B cell (primary cell): Measurements from ENCODE around the gene C19orf33.

ENCODE experiments used
- CTCF ChIP-seq: fragments of 200-600 bp; IDR thresholded peaks from one replicate; pipeline ENCODE4 v1.8.0; 2022; ENCODE audit warnings: antibody characterized with exemption, mild to moderate bottlenecking
- EZH2 ChIP-seq: IDR thresholded peaks from 2 replicates; pipeline ENCODE4 v1.6.1; 2012; ENCODE audit warnings: borderline replicate concordance, low read depth, mild to moderate bottlenecking, moderate library complexity, low read length; ENCODE audit not compliant: insufficient read depth, poor library complexity, severe bottlenecking

- TF ChIP-seq CTCF (no peak), EZH2 (no peak)
Observed at GRCh38 chr19:38264486-38265212, 39.4 kb upstream of the C19orf33 start, which contains the start of gene SPINT2.
